HL-60/S4 treated with phorbol 12-myristate 13-acetate at 8.2 ng/mL for 4 days and 3 days (cell line): ENCODE data around the gene ARHGEF19.

Source experiments
- in situ Hi-C: fragments of 300-500 bp; cut with MboI; formaldehyde crosslinking; loops from 2 replicates; pipeline ENCODE4 v1.15.0; 2022; ENCODE audit warnings: low sequenced_read_pairs

The ARHGEF19 gene

DNA sequence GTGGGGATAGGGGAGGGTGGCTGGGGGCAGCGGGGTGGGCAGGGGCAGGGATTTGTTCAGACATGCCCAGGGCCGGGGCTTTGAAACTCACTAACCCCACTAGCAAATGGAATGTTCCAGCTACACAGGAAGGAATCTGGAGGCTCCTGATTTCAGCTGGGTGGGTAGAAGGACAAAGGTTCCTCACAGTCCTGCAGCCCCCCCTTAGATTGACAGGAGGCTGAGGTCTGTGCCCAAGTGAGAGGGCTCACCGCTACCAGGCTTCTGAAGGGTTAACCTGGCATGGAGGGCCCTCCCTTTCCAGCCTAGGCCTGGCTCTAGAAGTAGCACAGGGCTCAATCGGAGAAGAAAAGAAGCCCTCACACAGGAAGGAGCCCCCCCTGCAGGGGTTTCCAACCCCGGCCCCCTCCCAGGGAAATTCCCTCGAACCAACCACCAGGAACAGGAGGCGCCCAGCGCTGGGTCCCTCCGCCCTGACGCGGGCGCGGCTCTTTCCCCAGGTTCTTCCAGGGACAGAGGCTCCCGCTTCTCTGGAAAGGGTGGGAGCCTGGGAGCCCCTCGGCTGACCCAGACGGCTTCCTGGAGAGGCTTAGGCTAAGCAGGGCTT lies 59.9 kb downstream of the ARHGEF19 start:
- in situ Hi-C loops = no loop called here

DNA sequence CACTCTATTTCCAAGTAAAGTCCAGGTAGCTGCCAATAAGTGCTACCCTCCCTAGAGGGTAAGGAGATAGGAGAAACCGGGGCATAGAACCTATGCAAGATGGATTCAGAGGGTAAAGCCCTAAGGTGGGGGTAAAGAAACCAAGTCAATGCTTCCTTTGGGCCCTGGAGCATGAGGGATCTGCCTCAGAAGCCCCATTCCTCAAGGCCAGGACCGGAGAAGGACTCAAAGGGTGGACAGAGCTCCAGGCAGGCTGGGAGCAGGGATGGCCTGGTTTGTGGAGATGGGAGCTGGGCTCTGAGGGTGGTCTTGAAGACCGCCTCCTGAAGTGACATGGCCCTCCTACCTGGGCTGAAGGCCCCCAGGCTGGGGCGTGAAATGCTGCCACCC lies 60.5 kb downstream of the ARHGEF19 start:
- in situ Hi-C loops = no loop called here

DNA sequence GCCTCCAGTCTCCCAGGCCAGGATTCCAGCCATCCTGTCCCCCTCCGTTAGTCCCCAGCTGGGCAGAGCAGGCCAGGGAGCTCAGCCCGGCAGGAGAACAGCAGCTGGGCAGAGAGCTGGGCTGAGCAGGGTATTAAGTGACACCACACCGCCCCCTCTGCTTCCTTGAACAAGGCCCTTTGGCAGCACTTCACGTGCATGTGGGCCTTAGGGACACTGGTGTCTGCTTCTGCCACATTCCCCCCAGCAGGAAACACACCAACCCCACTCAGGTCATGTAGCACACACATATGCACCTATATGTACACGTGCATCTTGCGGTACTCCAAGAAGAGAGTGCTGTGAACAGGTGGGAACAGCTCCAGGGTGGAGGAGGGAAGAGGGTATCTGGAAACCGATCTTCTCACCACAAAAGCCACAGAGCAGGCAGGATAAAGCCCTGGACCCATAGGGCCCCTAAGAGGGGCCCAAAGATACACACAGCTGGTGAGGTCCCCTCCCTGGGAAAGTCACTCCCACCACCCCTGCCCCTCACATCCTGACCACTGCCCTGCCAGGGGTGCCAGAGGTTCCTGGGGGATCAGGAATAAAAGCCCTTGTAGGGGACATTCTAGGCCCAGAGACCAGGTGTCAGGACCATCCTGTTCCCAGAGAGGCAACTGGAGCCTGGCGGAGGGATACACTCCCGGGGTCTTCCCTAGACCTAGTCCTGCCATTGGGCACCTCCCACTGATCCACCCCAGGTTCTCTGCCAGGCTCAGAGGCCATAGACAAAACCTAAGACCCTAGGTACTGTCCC lies 61.1 kb downstream of the ARHGEF19 start:
- in situ Hi-C loops = no loop called here

DNA sequence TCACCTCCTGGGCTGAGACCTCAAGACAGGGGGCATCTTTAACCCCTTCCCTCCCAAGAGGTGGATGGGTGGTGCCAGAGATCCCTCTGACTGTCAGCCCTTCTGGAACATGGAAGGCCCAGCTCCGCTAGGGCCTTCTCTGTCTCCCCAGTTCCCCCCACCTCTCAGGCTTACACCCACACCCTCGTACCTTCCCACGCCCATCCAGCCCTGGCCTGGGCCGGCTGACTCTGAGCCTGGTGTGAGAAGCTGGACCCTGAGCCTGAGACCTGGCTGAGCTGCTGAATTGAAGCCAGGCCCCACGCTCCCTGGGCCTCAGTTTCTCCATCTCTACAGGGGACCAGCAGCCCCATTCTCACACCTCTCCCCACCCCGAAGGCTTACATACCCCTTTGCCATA lies 61.9 kb downstream of the ARHGEF19 start:
- in situ Hi-C loops = no loop called here

DNA sequence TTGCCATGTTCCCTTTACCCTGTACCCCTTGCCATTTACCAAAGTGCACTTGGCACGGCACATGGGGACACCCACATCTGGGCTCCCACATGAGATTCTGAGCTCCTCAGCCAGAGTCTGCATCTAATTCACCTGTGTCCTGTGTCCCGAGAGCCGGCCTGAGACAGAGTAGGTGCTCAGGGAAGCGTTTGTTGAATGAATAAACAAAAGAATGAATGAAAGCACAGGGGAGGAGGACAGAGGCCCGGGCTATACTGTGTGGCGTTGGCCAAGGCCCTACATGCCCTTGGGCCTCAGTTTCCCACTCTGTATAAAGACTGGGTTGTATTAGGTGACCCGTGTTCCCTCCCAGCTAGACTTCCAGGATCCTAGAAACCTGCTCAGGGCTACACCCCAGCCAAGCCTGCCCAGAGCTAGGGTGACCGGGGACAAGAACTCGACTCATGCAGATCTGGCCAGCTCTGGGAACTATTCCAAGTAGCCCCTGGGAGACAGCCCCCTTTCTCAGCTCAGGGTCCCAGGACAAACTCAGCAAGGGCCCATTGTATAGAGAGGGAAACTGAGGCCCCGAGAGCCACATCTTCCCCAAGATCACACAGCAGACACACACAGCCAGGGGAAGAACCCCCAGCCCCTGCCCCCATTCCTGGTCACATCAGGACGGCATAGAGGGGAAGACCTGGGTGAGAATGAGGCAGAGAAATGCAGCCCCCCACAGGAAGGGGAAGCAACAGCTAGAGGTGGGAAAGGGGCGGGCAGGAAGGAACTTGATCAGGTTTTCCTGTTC lies 62.6 kb downstream of the ARHGEF19 start:
- in situ Hi-C loops = no loop called here

DNA sequence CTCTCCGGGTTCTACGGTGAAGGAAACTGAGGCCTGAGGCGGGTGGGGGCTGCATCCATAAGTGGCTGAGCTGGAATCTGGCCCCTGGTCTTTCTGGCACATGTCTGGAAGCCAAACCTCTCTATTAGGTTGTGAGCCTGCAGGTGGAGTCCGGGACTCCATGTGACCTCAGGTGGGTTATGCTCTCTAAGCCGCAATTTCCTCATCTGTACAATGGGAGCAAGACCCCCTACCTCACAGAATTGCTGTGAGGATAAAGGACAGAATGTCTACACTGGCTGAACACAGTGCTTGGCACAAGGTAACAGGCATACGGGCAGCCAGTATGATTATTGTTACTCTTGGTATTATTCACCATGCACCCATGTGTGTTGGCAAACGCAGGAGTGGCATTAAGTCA lies 63.3 kb downstream of the ARHGEF19 start:
- in situ Hi-C loops = no loop called here

DNA sequence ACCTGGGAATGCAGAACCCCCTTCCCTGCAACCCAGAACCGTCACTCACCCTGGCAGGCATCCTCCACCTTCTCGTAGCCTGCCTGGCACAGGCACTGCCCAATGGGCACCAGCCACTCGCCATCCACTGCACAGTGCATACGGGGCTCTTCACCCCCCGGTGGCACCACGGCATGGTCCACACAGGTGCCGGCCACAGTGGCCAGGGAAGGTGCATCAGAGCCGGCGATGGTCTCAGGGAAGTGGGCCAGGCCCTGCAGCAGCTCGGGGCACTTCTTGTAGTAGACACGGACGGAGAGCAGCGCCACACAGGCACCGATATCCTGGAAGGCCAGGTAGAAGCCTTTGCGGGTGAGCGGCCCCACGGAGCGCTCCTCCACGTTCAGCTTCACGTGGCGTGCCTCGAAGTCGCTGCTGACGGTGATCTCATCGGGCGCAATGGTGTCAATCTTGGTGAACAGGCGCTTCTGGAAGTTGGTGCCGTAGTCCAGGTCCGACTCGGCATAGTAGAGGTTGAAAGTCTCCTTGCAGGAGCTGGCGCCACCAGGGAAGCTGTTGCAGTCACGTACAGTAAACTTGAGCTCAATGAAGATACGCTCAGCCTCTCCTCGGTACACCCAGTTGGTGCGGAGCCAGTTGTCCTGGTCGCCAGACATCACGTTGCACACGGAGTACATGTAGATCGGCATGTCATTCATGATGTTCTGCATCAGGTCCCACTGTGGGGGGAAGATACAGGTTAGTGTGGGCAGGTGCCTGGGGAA lies 63.9 kb downstream of the ARHGEF19 start:
- in situ Hi-C loops = no loop called here
